Measurements from ENCODE around the gene U2SURP. TPM values are rescaled to one million over a fixed set of nuclear protein-coding genes. Genes with fewer than 3 reads are reported as not detected.
"Not testable (repeated sequence)": the region's sequence is repeated elsewhere in the genome, so short reads cannot be mapped to it uniquely, and the experiment has no call there.

U2SURP gene
- total RNA-seq, 2 donors from 2014 or later = 55.1 to 69.1 TPM

- intact Hi-C loops (cut with DNase I, micrococcal nuclease) = no loop called here
- ATAC-seq = no peak
- no peak for DNase-seq
Observed at GRCh38 chr3:143054011-143054410, 52.6 kb downstream of the U2SURP start.

- DNase-seq (no peak), ATAC-seq (no peak)
- intact Hi-C loops (cut with DNase I, micrococcal nuclease) = no loop called here
Observed at GRCh38 chr3:143056372-143056771, 55.0 kb downstream of the U2SURP start.

- no peak for ATAC-seq
- DNase-seq = no peak
- intact Hi-C loops (cut with DNase I, micrococcal nuclease) = no loop called here
Observed at GRCh38 chr3:143060906-143061305, 59.5 kb downstream of the U2SURP start.

GRCh38 chr3:143063018-143063417 lies 61.6 kb downstream of the U2SURP start:
- intact Hi-C loops (cut with DNase I, micrococcal nuclease) = no loop called here
- DNase-seq (no peak), ATAC-seq (no peak)

- peak; percentile 23 for ATAC-seq
- no peak for DNase-seq
- intact Hi-C loops (cut with DNase I, micrococcal nuclease) = no loop called here
Observed at GRCh38 chr3:143064777-143065176, 63.4 kb downstream of the U2SURP start.

GRCh38 chr3:143065364-143065763 lies 64.0 kb downstream of the U2SURP start:
- intact Hi-C loops (cut with DNase I, micrococcal nuclease) = no loop called here

GRCh38 chr3:143066033-143066432 lies 64.7 kb downstream of the U2SURP start:
- DNase-seq (no peak), ATAC-seq (no peak)
- intact Hi-C loops (cut with DNase I, micrococcal nuclease) = no loop called here

More at GRCh38 chr3:143065364-143065763, 64.0 kb downstream of the U2SURP start:
- ATAC-seq = peak; percentile 13
- no peak for DNase-seq

GRCh38 chr3:143067201-143067600 lies 65.8 kb downstream of the U2SURP start:
- DNase-seq = no peak
- no peak for ATAC-seq
- intact Hi-C loops (cut with DNase I, micrococcal nuclease) = no loop called here

- intact Hi-C loops (cut with DNase I, micrococcal nuclease) = no loop called here
- DNase-seq = no peak
- no peak for ATAC-seq
Observed at GRCh38 chr3:143068059-143068458, 66.7 kb downstream of the U2SURP start.

- intact Hi-C loops (cut with DNase I, micrococcal nuclease) = no loop called here
- DNase-seq = no peak
- peak; percentile 77 for ATAC-seq
Observed at GRCh38 chr3:143070977-143071551, 69.7 kb downstream of the U2SURP start.

- DNase-seq (no peak), ATAC-seq (peak; percentile 20)
- intact Hi-C loops (cut with DNase I, micrococcal nuclease) = no loop called here
Observed at GRCh38 chr3:143071776-143072175, 70.4 kb downstream of the U2SURP start.

- intact Hi-C loops (cut with DNase I, micrococcal nuclease) = not testable (repeated sequence)
- DNase-seq = peak; percentile 36 to 53
- ATAC-seq = peak; percentile 67
Observed at GRCh38 chr3:143072298-143073020, 71.1 kb downstream of the U2SURP start.

GRCh38 chr3:143073541-143073940 lies 72.2 kb downstream of the U2SURP start:
- ATAC-seq; DNase-seq; intact Hi-C loops (cut with DNase I, micrococcal nuclease): not testable (repeated sequence)

- intact Hi-C loops (cut with DNase I, micrococcal nuclease); ATAC-seq; DNase-seq: not testable (repeated sequence)
Observed at GRCh38 chr3:143073983-143074382, 72.6 kb downstream of the U2SURP start.

- ATAC-seq (no peak), DNase-seq (no peak)
- intact Hi-C loops (cut with DNase I, micrococcal nuclease) = no loop called here
Observed at GRCh38 chr3:143078883-143079282, 77.5 kb downstream of the U2SURP start.

- DNase-seq (no peak), ATAC-seq (no peak)
- intact Hi-C loops (cut with DNase I, micrococcal nuclease) = no loop called here
Observed at GRCh38 chr3:143080196-143080595, 78.8 kb downstream of the U2SURP start.

GRCh38 chr3:143081365-143081764 lies 80.0 kb downstream of the U2SURP start:
- DNase-seq (no peak), ATAC-seq (no peak)
- intact Hi-C loops (cut with DNase I, micrococcal nuclease) = no loop called here

- DNase-seq = no peak
- intact Hi-C loops (cut with DNase I, micrococcal nuclease) = no loop called here
- ATAC-seq = no peak
Observed at GRCh38 chr3:143081844-143082778, 80.7 kb downstream of the U2SURP start.

- ATAC-seq (no peak), DNase-seq (no peak)
- intact Hi-C loops (cut with DNase I, micrococcal nuclease) = no loop called here
Observed at GRCh38 chr3:143083781-143084180, 82.4 kb downstream of the U2SURP start.

Data from left colon (tissue), 2 donors.